Measurements from ENCODE around the gene RFX8.
"Not testable (repeated sequence)": the region's sequence is repeated elsewhere in the genome, so short reads cannot be mapped to it uniquely, and the experiment has no call there.

Gene RFX8

DNA sequence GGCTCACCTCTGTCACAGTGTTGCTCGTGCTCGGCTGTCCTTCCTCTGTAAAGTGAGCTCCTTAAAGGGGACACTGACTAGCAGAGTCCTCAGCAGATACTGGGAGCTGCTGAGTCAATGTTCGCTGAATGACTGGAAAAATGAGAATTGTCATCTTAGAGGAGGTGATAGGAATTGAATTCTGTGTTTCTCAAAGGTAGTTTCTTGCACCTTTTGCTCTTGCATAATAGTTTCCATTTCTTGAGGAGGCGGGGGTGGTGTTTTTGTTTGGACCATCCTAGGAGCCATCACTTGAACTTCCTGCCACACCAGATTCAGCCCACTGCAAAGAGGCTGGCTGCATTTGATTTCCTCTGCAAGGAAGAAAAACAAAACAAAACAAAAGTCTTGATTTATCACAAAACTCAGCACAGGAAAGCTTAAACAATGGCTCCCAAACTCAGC, 11.4 kb upstream of the RFX8 start:
- no peak for DNase-seq (ENCODE audit: low read depth in 2 of 2)

DNA sequence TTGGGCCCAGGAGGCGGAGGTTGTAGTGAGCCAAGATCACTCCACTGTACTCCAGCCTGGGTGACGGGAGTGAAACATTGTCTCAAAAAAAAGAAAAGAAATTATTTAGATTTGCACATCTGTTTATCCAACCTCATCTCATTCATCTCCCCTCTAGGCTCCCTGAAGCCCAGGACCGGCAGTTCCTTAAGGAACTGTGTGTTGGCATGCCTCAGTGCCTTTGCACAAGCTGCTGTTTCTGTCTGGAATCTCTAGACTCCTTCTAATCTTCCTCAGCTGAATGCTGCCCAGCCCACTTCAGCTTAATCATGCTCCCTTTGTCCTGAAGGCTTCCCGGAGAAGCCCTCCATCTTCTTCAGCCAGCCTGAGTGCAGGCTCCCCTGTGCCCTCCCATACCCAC, 10.9 kb upstream of the RFX8 start:
- no peak for DNase-seq (ENCODE audit: low read depth in 2 of 2)

DNA sequence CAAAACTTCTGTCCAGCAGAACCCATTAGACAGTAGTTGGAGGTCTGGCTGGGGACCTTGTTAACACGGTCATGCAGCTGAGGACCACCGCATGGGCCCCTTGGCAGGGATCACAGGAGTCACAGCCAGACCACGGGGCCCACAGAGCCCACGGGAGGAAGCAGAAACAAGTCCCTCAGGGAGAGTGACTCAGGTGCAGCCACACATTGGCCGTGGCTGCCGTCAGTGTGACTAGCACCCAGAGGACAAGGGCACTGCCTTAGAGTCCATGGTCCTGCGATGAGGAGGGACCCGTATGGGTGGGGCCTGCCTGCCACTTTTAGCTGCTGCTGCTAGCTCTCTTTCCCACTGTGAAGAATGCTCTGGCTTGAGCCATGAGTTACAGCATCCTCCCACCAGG, 5.9 kb upstream of the RFX8 start:
- DNase-seq (ENCODE audit: low read depth in 2 of 2), result no peak

DNA sequence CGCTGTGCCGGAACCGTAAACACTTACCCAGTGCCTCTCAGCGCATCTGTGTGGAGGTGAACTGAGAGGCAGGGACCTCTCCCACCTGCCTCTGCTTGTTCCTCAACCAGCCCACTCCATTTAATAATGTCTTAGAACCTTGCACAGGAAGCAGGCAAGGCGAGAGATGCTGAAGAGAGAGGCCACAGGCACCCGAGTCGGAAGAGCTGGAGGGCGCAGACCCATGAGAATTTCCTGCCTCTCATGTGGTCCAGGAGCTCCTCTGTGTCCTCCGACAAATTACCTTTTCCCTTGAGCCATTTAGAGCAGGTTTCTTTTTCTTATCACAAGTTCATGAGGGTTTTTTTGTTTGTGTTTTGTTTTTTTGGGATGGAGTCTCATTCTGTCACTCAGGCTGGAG, 4.9 kb upstream of the RFX8 start:
- no peak for DNase-seq (ENCODE audit: low read depth in 2 of 2)

DNA sequence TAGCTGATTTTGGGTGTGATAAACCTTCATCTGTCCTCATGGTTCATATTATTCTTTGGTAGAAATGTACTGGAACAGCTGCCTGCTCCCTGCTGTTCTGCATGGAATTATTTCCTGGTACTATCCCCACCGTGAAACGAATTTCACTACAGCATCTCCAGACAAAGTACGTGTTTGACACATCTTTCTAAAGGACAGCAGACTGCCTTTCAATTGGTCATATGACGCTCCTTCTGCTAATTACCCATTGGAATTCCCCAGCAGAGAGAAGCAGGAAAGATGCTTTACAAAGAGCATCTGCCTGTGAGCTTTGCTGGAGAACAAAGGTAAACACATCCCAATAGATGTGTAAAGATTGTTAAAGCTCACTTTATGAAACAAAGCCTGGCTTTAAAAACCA, 4.4 kb upstream of the RFX8 start:
- no peak for DNase-seq (ENCODE audit: low read depth in 2 of 2)

DNA sequence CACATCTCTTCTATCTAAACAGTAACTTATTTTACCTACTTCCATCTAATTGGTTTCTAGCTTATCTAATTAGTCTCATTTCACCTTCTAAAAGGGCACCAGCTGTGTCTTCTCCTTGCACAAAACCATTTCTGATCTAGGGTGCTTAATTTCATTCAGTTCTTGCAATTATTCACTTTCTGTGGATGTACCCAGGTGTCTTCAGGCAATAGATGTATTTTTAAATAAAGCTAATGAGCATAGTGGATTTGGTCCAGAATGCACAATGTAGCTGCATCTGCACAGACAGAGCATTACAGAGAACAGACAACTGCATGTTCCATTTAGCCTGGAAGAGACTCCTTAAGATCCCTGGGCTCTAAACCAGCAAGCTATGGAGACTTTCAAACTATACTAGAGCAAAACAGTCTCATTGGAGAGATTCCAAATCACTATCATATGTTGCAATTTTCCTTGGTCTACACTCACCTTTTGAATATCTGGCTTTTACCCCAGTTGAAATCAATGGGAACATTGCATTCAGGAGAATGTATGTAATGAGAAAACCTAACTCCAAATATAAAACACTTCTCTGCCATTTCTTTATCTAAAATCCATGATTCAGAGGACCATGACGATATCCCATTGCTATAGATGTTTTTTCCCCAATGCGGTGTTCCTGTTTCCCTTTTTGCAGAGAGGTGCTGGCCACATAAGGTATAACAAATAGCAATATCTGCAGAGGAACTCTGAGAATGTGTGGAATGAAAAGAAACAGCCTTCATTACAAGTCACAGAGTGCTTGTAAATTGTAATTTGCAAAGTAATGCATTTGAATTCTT, 3.5 kb upstream of the RFX8 start:
- DNase-seq (ENCODE audit: low read depth in 2 of 2), result no peak

DNA sequence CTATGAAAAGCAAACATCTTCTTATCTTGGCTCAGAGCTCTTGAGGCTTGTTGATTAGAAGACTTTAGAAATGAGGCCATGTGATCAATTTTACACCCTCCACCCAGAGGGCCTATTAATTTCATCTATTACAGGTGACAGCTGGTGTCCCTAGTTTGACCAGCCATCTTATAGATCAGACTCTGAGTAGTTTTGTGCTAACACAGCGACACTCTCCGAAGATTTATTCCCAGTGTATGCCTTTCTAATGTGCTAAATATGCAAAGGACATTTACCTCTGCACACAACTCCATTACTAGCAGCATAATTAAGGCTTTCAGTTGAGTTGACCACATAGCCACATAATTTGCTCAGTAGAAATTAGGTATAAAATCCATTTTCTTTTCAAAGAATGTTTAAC, 2.6 kb upstream of the RFX8 start:
- no peak for DNase-seq (ENCODE audit: low read depth in 2 of 2)

DNA sequence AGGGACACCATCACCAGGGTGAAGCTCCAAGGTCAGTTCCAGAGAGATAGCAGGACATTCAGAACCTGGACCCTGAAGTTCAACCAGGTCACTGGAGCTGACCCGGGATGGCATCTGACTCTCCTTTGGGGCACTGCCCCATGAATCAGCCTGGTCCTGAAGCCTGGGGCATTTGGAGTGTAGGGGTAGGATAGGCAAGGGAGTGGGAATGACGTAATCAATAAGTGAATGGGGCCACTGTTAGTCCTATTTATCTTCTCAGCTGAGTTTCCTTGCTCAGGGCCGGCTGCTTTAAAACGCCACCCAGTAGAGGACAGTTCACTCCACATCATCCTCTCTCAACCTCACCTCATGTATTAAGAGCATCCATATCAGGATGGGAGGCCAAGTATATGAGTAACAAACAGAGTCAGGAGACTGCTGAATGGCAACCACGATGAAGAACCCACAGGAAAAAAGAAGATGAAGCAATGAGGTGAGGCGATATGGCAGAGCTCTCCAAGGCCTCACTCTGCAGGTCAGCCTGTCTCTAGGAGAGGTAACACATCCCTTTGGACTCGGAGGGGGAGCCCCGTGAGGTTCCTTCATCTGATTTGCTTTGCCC, 1.8 kb upstream of the RFX8 start:
- no peak for DNase-seq (ENCODE audit: low read depth in 2 of 2)

DNA sequence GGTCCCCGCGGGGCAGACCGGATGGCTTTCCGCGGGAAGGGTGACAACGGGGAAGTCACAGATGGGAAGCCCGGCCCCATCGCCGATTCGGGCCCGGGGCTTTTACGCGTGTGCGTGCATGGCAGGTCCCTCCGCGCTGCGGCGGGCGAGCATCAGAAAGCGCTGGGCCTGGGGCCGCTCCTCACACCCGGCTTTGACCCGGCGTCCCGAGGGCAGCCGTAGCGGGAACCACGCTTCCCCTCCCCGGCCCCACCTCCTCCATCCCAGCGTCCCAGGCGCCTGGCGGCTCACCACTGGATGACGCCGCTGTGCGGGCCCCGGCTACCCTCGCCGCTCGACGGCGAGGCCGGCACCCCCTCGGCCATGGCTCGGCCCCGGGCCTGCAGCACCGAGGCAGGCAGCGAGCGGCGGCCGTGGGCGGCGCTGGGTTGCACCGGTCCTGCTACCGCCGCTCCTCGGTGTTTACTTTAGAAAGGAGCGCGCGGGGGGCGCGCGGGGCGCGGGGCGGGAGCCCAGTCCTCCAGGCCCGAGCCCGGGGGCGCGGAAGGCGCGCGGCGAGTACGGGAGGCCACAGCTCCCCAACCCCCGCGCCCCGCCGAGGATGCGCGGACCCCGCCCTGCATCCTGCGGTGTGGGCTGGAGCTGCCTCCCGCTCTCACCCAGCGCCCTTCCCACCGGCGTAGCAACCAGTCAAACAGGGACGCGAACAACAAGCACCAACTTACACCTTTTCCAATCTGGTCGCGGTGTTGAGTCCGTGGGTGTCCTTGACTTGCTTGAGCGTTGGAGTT, 806 bp downstream of the RFX8 start:
- peak in 1 of 2 experiments; percentile 27 for DNase-seq (ENCODE audit: low read depth in 2 of 2)

DNA sequence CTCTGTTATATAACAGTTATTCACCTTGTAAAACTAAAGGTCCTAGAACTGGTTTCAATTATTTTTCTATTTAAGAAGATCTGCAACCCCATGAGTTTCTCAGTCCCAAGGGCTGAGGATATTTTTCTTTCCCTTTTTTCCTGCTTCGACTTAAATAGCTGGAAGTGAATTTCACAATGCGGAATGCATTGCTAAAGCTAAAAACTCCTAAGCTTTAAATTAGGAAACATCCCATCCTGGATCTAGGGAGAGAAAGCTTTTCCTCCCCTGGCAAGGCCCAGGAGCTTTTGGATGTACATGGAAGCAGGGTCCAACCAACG, 1.4 kb downstream of the RFX8 start:
- DNase-seq (ENCODE audit: low read depth in 2 of 2), result no peak

DNA sequence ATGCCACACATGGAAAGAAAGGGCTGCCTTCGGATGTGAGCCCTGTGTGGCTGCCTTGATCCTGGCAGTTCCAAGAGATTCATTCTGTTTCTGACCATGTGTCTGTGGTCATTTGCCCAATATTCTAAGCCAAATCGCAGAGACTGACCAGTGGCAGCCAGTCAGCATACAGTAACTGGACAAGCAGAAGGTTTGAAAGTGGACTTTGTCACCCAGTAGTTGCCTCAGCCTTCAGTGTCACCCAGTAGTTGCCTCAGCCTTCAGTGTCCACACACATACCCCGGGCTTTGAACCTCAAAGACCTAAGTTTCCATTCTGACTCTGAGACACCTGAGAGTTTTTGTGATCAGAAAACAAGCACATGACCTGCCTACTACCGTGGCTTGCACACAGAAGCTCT, 5.0 kb downstream of the RFX8 start:
- DNase-seq (ENCODE audit: low read depth in 2 of 2), result no peak

DNA sequence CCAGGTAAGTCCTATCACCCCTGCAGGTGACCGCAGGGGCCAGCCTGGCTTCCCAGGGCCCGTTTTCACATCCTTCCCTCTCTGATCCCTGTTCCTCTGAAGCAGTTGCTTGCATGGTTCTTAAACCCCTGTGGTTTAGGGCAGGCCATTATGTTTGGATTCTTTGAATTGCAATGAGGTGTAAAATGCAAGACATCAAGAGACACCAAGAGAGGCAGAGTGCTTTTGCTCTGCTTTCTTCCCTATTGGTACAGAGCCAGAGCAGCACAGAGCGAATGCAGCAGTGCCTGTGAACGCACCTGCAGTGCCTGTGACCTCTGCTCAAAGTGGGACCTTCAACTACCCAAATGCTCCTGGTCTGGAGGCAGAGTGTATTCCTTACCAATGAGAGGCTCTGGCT, 7.6 kb downstream of the RFX8 start:
- no peak for DNase-seq (ENCODE audit: low read depth in 2 of 2)

DNA sequence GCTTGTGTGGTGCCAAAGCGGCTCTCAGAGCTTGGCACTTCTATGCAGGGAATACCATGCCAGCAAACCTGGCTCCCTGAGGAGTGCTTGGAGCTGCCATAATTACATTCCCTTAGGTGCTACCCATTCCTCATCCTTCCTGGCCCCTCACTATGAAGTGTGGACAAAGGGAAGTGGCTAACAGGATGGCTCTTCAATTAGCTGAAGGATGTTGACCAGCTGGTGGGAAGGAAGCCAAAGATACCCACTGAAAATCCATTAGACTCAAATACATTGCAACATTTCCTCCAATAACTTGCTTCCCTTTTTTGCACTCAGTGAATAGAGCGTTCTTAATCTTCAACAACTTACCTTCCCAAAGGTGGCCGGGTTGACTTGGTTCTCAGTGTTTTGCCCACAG, 8.5 kb downstream of the RFX8 start:
- no peak for DNase-seq (ENCODE audit: low read depth in 2 of 2)

DNA sequence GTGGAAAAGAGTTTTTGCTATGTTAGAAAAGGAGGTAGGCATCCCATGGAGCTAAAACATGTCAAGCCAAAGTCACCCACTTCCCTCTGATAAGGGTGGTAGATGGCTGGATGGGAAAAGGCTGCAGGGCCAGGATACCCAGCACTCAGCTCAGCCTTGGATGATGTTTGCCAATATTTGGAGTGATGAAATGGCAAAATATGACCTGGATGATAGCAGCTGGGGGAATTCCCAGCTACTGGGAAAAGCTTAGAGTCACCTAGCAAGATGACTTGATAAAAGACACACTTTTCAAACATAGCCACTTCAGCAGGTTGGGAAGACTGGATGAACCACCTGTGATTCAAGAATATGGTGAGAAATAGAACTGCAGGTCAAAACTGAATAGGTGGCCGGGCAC, 10.1 kb downstream of the RFX8 start:
- no peak for DNase-seq (ENCODE audit: low read depth in 2 of 2)

DNA sequence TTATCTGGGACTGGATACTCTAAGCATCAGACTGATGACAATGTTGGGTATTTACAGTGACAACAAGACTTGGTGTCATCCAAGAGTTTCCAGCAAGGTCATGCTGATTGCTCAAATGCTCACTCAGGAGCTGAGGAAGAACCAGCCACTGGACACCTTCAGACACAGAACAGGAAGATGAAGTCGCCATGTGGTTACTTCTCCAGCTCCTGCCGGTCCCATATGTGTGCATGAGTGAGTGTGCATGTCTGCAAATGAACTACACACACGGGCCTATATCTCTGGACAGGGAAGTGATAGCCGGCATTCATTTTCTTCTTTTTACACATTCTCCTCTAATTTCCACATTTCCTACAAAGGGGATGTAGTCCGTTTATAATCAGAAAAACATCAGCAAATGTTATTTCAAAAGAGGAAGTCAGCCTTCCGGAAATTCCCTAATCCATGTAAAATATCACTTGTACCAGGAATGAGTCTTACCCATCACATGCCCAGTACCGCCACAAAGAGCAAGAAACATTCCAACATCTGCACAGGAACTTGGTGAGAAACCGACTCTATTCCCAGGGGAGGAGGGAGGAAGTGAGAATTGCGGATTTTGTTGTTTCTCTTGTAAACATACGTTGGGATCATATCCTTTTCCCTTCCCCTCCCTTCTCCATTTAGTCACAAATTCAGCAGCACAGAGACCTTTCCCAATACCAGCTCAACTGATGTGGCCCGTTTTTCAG, 10.8 kb downstream of the RFX8 start:
- DNase-seq (ENCODE audit: low read depth in 2 of 2), result no peak

DNA sequence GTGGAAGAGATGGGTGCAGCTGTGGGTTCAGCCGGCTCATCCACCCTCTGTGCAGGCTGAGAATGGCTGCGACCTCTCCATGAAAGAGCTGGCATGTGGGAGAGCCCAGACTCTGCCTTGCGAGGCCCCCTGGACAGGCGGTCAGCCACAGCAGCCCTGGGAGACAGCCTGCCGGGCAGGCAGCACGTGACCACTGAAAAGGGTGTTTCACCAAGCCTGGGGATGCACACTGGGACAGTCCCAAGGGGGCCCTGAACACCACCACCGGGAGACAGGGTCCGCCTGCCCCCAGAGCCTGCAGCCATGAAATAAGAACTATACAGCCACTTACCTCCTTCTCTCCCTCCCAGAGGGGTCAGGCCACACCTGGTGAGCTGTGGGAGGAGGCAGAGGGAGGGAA, 11.5 kb downstream of the RFX8 start:
- DNase-seq (ENCODE audit: low read depth in 2 of 2), result no peak

DNA sequence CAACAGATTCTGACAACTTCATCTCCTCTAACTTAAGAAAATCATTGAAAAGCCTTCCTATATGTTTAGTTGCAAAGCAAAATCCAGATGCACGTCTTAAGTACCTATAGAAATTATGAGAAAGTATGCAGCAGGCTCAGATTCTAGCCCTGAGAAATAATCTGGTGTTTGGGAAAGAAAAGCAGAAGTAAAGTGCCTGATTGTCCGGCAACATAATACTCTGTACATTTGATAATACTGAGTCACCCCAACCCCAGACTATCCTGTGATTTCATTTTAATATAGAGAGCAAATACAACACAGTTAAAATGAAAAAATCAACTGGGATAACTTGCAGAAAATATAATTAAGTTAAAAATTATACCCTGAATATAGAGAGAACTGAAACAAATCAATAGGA, 13.5 kb downstream of the RFX8 start:
- no peak for DNase-seq (ENCODE audit: low read depth in 2 of 2)

DNA sequence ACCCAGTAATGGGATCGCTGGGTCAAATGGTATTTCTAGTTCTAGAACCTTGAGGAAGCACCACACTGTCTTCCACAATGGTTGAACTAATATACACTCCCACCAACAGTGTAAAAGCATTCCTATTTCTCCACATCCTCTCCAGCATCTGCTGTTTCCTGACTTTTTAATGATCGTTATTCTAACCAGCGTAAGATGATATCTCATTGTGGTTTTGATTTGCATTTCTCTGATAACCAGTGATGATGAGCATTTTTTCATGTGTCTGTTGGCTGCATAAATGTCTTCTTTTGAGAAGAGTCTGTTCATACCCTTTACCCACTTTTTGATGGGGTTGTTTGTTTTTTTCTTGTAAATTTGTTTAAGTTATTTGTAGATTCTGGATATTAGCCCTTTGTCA, 20.5 kb downstream of the RFX8 start:
- not testable (repeated sequence) for DNase-seq (ENCODE audit: low read depth in 2 of 2)

DNA sequence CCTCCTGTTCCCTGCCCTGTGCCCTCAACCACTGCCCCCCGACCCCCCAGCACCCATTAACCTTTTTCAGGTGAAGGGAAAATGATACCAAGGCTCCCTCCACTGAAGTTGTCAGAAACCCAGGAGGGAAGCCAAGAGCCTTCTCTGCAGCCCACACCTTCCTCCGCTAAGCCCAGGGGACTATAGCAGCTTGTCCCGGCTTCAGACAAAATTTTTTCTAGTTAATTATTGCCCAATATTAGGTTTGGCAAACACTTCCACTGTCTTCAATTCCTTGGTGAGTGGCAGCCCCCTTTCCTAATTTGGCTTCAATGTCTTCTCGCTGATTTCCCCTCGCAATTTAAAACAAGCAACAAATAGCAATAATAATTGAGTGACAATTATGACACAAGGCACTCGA, 23.9 kb downstream of the RFX8 start:
- no peak for DNase-seq (ENCODE audit: low read depth in 2 of 2)

DNA sequence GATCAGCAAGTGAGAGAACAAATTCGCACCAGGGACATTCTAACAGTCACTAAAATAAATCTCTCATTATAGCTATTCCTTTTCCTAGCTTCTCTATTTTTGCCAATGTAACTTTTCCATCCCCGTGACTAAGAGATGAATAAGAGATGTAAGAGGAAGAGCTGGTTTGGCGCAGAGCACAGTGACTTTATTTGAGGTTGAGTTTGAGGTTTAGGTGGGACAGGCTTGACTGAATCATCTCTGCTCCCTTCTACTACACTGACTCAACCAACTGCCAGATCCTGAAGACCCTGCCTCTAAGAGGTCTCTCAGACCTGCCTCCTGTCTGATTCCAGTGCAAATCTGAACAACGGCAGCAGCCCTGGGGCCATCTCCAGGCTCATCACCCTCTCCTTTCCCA, 28.0 kb downstream of the RFX8 start:
- no peak for DNase-seq (ENCODE audit: low read depth in 2 of 2)

DNA sequence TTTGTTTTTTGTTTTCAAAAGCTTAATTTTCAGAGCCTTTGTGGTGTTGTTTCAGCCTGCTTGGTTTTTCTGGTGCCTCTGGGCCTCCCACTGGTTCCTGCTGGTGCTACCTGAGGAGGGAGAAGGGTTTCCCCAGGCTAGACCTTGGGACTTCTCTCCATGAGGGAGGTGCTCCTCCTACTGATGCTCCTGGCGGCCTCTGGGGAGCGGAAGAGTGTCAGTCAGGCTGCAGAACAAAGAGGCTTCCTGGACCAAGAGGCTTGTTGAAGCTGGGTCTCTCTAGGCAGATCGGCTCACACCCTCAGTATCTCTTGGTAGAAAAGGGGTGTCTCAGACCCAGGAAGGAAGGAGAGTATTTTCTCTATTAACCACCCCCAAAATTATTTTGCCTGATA, 32.2 kb downstream of the RFX8 start:
- DNase-seq (ENCODE audit: low read depth in 2 of 2), result no peak

DNA sequence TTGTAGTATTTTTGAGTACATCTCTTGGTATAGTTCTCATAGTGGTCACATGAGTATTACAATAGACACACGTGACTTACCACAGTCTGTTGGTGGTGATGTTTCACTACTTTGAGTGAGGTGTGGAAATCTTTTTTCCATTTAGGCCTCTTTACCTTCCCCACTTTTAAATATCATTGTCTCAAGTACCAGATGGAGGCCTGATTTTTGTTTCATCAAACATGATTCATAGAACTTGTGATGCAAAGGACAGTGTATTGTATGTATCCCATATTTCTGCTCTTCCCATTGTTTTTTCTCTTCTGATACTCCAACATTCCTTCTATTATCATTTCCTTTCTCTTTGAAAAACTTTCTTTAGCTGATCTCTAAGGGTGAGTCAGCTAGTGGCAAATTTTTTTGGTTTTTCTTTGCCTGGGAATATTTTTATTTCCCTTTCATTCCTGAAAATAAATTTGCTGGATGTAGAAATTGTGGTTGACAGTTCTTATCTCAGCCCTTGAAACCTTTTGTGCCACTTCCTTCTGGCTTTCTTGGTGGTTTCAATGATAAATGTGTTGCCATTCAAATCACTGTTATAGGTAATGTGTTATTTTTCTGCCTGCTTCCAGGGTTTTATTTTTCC, 32.8 kb downstream of the RFX8 start:
- DNase-seq (ENCODE audit: low read depth in 2 of 2), result no peak

All from stimulated activated CD4-positive, alpha-beta T cell treated with anti-CD3 and anti-CD28 coated beads, Interleukin-12 subunit alpha, Interleukin-12 subunit beta, amount 100 ng/mL, for 24 hours (primary cell).